GM23338 (cell line): ENCODE results near the gene NPSR1. TPM values are rescaled to one million over a fixed set of nuclear protein-coding genes. Genes with fewer than 3 reads are reported as not detected.

Experiments used
- ATAC-seq: fragments of 200-7000 bp; cut with Tn5 transposase; 3 replicates; pipeline ENCODE4 v1.9.1; 2020
- DNase-seq: peaks from one replicate; pipeline ENCODE4 v3.0.0-alpha.2; 2015; ENCODE audit warnings: low spot score
- H2AFZ ChIP-seq: fragments of 200-600 bp; sonication (generic); 2 replicates; pipeline ENCODE4 v1.8.0; 2016; ENCODE audit warnings: antibody characterized with exemption, mild to moderate bottlenecking, moderate library complexity
- H3F3A ChIP-seq: fragments of 200-600 bp; sonication (generic); replicated peaks from 2 replicates; pipeline ENCODE4 v1.8.0; 2017; ENCODE audit warnings: antibody characterized with exemption, mixed run types, low read depth
- H3K27ac ChIP-seq: fragments of 200-600 bp; sonication (generic); 2 replicates; pipeline ENCODE4 v1.6.1; 2016; ENCODE audit warnings: low read depth
- H3K27me3 ChIP-seq: fragments of 200-600 bp; sonication (generic); 2 replicates; pipeline ENCODE4 v1.8.0; 2016; ENCODE audit warnings: mild to moderate bottlenecking, mixed run types, moderate library complexity; ENCODE audit not compliant: insufficient read depth
- H3K36me3 ChIP-seq: fragments of 200-600 bp; sonication (generic); 2 replicates; pipeline ENCODE4 v1.8.0; 2016; ENCODE audit warnings: mild to moderate bottlenecking; ENCODE audit not compliant: insufficient read depth
- H3K4me1 ChIP-seq: fragments of 200-600 bp; sonication (generic); 2 replicates; pipeline ENCODE4 v1.8.0; 2016; ENCODE audit warnings: mild to moderate bottlenecking, moderate library complexity; ENCODE audit not compliant: insufficient read depth
- H3K4me2 ChIP-seq: fragments of 200-600 bp; sonication (generic); 2 replicates; pipeline ENCODE4 v1.7.1; 2017; ENCODE audit warnings: mixed run types
- H3K4me3 ChIP-seq: fragments of 200-600 bp; sonication (generic); 2 replicates; pipeline ENCODE4 v1.6.1; 2016; ENCODE audit warnings: mixed run types
- H3K79me2 ChIP-seq: fragments of 200-600 bp; sonication (generic); replicated peaks from 2 replicates; pipeline ENCODE4 v1.8.0; 2017; ENCODE audit warnings: mild to moderate bottlenecking; ENCODE audit not compliant: insufficient read depth
- H3K9me2 ChIP-seq: fragments of 200-600 bp; sonication (generic); 2 replicates; pipeline ENCODE4 v1.8.0; 2017; ENCODE audit not compliant: insufficient read depth
- H4K20me1 ChIP-seq: fragments of 200-600 bp; sonication (generic); replicated peaks from 2 replicates; pipeline ENCODE4 v1.8.0; 2017; ENCODE audit warnings: mild to moderate bottlenecking; ENCODE audit not compliant: insufficient read depth
- H3K27ac Mint-ChIP-seq: 2 replicates; pipeline ENCODE4 v1.8.0; 2020; ENCODE audit warnings: inconsistent platforms, mild to moderate bottlenecking, moderate library complexity, mixed read lengths
- H3K27me3 Mint-ChIP-seq: 3 replicates; pipeline ENCODE4 v1.8.0; 2022; ENCODE audit warnings: low read depth, mild to moderate bottlenecking, moderate library complexity, mixed read lengths, inconsistent platforms; ENCODE audit not compliant: insufficient read depth, poor library complexity
- H3K36me3 Mint-ChIP-seq: 3 replicates; pipeline ENCODE4 v1.8.0; 2021; ENCODE audit warnings: low read depth, mild to moderate bottlenecking, inconsistent platforms, moderate library complexity, mixed read lengths
- H3K4me1 Mint-ChIP-seq: 3 replicates; pipeline ENCODE4 v1.8.0; 2020; ENCODE audit warnings: mild to moderate bottlenecking, inconsistent platforms, mixed read lengths
- H3K4me3 Mint-ChIP-seq: 3 replicates; pipeline ENCODE4 v1.8.0; 2021; ENCODE audit warnings: moderate library complexity, mild to moderate bottlenecking, inconsistent platforms, mixed read lengths
- H3K9me3 Mint-ChIP-seq: 3 replicates; pipeline ENCODE4 v1.8.0; 2020; ENCODE audit warnings: moderate library complexity, mild to moderate bottlenecking, inconsistent platforms, mixed read lengths
- CREB1 ChIP-seq: fragments of 250-450 bp; sonication (Bioruptor Pico); IDR thresholded peaks from 2 replicates; pipeline ENCODE4 v1.5.0; 2020; ENCODE audit warnings: low read depth, mild to moderate bottlenecking, moderate library complexity
- EZH2 ChIP-seq: fragments of 200-600 bp; sonication (generic); IDR thresholded peaks from one replicate; pipeline ENCODE4 v1.8.0; 2017; ENCODE audit warnings: antibody characterized with exemption, mild to moderate bottlenecking, low read depth; ENCODE audit not compliant: unreplicated experiment
- EZH2phosphoT487 ChIP-seq: fragments of 200-600 bp; sonication (generic); IDR thresholded peaks from one replicate; pipeline ENCODE4 v1.8.1; 2018; ENCODE audit warnings: antibody characterized with exemption; ENCODE audit not compliant: unreplicated experiment
- JUNB ChIP-seq: IDR thresholded peaks from one replicate; pipeline ENCODE4 v1.6.1; 2016; ENCODE audit warnings: antibody characterized with exemption; ENCODE audit not compliant: unreplicated experiment
- STAT1 ChIP-seq: IDR thresholded peaks from one replicate; pipeline ENCODE4 v1.6.1; 2016; ENCODE audit warnings: antibody characterized with exemption; ENCODE audit not compliant: unreplicated experiment
- ZNF114 ChIP-seq: fragments of 250-450 bp; sonication (Bioruptor Pico); IDR thresholded peaks from 2 replicates; pipeline ENCODE4 v1.5.0; 2020; ENCODE audit warnings: mild to moderate bottlenecking, moderate library complexity
- ZNF331 ChIP-seq: fragments of 250-450 bp; sonication (Bioruptor Pico); IDR thresholded peaks from 2 replicates; pipeline ENCODE4 v1.5.0; 2020; ENCODE audit warnings: low read depth, mild to moderate bottlenecking, moderate library complexity
- polyA plus RNA-seq: library from polyadenylated mRNA; unstranded; fragments of >200 nt; fragmentation: Nextera tagmentation; extraction: Ambion mirVana; gene quantifications from 2 replicates; pipeline ENCODE4 v1.2.1, GENCODE V29; 2016
- total RNA-seq: library from RNA; depleted of rRNA; stranded (reverse); fragments of >200 nt; shearing (Covaris generic); gene quantifications from 2 replicates; pipeline ENCODE4 v1.2.3, GENCODE V29; 2014
- TF ChIP-seq, protein P1 (sequence below): IDR thresholded peaks from one replicate; pipeline ENCODE4 v1.6.1; 2018; ENCODE audit warnings: antibody characterized with exemption; ENCODE audit not compliant: unreplicated experiment

Gene NPSR1
- total and polyA plus RNA-seq, 2 experiments from 2014 or later: not detected

DNA sequence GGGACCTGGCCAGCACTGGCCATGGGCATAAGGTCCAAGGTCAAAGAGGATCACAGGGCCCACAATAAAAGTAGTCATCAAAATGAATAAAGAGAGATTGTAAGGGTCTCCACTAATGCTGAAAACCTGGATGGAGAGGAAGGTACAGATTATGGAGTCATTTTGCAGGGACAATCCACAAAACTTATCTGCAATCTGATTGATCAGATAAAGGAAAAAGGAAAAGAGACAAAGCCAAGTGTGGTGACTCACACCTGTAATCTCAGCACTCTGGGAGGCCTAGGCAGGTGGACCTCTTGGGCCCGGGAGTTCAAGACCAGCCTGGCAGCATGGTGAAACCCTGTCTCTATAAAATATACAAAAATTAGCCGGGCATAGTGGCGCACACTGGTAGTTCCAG is 174.0 kb downstream of the NPSR1 start:
- Histone ChIP-seq H3K27ac (no peak overlapping the region), H3K4me1 (no peaks in the 10 kb centered on the region), H3K9me2 (0 out of 2 replicates have a peak, but pooled peaks cover 8% of the 10 kb centered on the region), H3K27me3 (no peaks in the 10 kb centered on the region), H3K4me2 (no peak overlapping the region), H3K4me3 (no peak overlapping the region), H3K79me2 (no peaks in the 10 kb centered on the region), H2AFZ (no peak overlapping the region), H3K36me3 (no peaks in the 10 kb centered on the region), H3F3A (no peaks in the 10 kb centered on the region), H4K20me1 (no peaks in the 10 kb centered on the region)
- DNase-seq (no peak), ATAC-seq (no peak)
- no peaks in the 10 kb centered on the region for H3K36me3 Mint-ChIP-seq
- H3K4me3 Mint-ChIP-seq: no peak overlapping the region
- no peaks in the 10 kb centered on the region for H3K9me3 Mint-ChIP-seq
- no peaks in the 10 kb centered on the region for H3K27me3 Mint-ChIP-seq
- TF ChIP-seq ZNF331 (CRISPR knock-in tag) (no peak), JUNB (no peak), EZH2phosphoT487 (no peak), CREB1 (CRISPR knock-in tag) (no peak), ZNF114 (CRISPR knock-in tag) (no peak)
- H3K4me1 Mint-ChIP-seq: no peaks in the 10 kb centered on the region
- H3K27ac Mint-ChIP-seq: no peak overlapping the region

DNA sequence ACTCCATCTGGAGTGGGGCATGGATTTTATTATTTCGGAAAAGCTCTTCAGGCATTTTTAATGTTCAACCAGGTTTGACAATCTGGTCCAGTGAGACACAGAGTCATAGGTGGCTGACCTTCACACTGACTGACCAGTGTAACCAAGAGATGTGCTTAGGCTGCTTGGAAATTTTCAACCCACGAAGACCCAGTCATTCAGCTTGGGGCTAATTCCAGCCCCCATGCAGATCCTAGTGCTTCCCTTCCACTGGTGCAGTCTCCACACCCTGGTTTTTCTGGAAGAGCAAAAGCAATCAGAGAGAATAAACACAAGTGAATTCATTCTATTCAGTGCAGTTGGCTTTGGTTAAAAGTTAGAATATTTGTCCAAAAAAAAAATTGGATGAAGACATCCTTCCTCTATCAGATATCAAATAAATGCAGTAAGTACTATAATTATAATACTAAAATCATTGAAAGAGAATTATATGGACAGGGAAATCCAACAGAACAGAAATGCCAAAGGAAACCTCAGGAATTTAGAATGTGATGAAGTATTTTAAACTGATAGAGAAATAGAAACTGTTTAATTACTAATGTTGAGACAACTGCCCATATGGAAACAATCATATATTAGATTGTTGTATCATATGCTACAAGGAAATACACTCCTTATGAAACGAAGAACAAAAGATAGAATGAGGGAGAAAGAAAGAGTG is 178.0 kb downstream of the NPSR1 start:
- no peaks in the 10 kb centered on the region for H3K36me3 Mint-ChIP-seq
- no peaks in the 10 kb centered on the region for H3F3A ChIP-seq
- H3K79me2 ChIP-seq: no peaks in the 10 kb centered on the region
- DNase-seq: no peak
- ATAC-seq: no peak
- H3K36me3 ChIP-seq: no peaks in the 10 kb centered on the region
- no peak overlapping the region for H3K4me2 ChIP-seq
- no peaks in the 10 kb centered on the region for H4K20me1 ChIP-seq
- H3K9me3 Mint-ChIP-seq: no peaks in the 10 kb centered on the region
- no peak overlapping the region for H3K4me3 ChIP-seq
- no peak overlapping the region for H3K27ac Mint-ChIP-seq
- H3K27me3 Mint-ChIP-seq: no peaks in the 10 kb centered on the region
- no peak overlapping the region for H3K27ac ChIP-seq
- H2AFZ ChIP-seq: no peak overlapping the region
- H3K4me1 ChIP-seq: no peaks in the 10 kb centered on the region
- H3K4me3 Mint-ChIP-seq: no peak overlapping the region
- TF ChIP-seq STAT1 (no peak), EZH2 (no peak)
- TF ChIP-seq, protein P1, sequence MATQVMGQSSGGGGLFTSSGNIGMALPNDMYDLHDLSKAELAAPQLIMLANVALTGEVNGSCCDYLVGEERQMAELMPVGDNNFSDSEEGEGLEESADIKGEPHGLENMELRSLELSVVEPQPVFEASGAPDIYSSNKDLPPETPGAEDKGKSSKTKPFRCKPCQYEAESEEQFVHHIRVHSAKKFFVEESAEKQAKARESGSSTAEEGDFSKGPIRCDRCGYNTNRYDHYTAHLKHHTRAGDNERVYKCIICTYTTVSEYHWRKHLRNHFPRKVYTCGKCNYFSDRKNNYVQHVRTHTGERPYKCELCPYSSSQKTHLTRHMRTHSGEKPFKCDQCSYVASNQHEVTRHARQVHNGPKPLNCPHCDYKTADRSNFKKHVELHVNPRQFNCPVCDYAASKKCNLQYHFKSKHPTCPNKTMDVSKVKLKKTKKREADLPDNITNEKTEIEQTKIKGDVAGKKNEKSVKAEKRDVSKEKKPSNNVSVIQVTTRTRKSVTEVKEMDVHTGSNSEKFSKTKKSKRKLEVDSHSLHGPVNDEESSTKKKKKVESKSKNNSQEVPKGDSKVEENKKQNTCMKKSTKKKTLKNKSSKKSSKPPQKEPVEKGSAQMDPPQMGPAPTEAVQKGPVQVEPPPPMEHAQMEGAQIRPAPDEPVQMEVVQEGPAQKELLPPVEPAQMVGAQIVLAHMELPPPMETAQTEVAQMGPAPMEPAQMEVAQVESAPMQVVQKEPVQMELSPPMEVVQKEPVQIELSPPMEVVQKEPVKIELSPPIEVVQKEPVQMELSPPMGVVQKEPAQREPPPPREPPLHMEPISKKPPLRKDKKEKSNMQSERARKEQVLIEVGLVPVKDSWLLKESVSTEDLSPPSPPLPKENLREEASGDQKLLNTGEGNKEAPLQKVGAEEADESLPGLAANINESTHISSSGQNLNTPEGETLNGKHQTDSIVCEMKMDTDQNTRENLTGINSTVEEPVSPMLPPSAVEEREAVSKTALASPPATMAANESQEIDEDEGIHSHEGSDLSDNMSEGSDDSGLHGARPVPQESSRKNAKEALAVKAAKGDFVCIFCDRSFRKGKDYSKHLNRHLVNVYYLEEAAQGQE: no peak
- H3K27me3 ChIP-seq: no peaks in the 10 kb centered on the region
- H3K9me2 ChIP-seq: peaks cover 8% of the 10 kb centered on the region; the same call in 1 of the 2 replicates
- H3K4me1 Mint-ChIP-seq: peaks cover 4% of the 10 kb centered on the region
